HepG2 (cell line): ENCODE measurements around the gene DISP2.

Experiments
- AGO1 ChIP-seq: fragments of 200-400 bp; formaldehyde crosslinking; IDR thresholded peaks from 2 replicates; pipeline ENCODE4 v1.6.1; 2017; ENCODE audit warnings: mild to moderate bottlenecking, low read depth, low read length, moderate library complexity; ENCODE audit not compliant: poor library complexity, severe bottlenecking
- NR2C2 ChIP-seq: sonication (generic); formaldehyde crosslinking; IDR thresholded peaks from 2 replicates; pipeline ENCODE4 v1.4.0; 2020; ENCODE audit warnings: missing genetic modification reagents, mild to moderate bottlenecking, moderate library complexity, borderline replicate concordance

DNA sequence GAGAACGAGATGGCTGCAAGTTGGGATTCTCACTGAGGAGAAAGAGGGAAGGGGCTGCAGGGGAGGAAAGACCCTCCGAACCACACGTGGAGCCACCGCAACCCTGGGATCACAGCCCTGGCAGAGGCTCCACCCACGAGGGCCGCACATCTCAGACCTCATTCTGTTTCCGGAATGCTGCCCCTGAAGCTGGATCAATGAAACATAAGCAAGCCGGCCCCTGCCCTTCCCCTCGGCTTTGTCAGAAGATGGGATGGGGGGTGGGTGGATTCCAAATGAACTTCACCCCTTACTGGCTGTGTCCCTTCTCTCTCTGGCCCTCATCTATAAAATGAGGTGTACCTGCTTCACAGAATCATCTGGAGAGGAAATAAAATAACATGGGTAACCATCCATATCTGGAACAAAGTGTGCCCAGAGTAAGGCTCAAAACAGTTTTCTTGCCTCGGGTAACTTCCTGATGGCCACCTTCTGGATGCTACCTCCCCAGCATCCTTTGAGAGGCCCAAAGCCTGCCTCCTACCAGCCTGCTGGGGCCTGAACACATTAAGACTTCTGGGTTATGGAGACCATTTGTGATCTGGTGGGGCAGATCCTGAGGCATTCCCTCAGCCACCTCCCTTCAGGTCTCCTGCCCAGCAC, 12.7 kb upstream of the DISP2 start:
- TF ChIP-seq AGO1 = no peak
- no peak for TF ChIP-seq NR2C2
